Measurements from ENCODE around the gene COL6A5.
"Not testable (repeated sequence)": the region's sequence is repeated elsewhere in the genome, so short reads cannot be mapped to it uniquely, and the experiment has no call there.

DNA sequence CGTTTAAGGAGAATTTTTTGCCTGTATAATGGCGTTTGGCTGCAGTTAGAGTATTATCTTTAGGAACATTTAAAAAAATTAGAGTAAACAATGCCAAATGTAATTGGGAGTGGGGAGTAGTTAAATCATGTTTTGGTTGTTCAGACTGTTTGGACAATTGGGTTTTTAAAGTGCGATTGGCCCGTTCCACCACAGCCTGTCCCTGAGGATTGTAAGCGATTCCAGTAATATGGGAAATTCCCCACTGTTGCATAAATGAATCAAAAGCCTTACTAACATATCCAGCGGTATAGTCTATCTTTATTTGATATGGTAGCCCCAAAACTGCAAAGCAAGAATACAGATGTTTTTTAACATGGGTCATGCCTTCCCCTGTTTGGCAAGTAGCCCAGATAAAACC is 101.4 kb downstream of the COL6A5 start:
- TF ChIP-seq, protein P1, sequence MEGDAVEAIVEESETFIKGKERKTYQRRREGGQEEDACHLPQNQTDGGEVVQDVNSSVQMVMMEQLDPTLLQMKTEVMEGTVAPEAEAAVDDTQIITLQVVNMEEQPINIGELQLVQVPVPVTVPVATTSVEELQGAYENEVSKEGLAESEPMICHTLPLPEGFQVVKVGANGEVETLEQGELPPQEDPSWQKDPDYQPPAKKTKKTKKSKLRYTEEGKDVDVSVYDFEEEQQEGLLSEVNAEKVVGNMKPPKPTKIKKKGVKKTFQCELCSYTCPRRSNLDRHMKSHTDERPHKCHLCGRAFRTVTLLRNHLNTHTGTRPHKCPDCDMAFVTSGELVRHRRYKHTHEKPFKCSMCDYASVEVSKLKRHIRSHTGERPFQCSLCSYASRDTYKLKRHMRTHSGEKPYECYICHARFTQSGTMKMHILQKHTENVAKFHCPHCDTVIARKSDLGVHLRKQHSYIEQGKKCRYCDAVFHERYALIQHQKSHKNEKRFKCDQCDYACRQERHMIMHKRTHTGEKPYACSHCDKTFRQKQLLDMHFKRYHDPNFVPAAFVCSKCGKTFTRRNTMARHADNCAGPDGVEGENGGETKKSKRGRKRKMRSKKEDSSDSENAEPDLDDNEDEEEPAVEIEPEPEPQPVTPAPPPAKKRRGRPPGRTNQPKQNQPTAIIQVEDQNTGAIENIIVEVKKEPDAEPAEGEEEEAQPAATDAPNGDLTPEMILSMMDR (conservative IDR thresholded peaks at IDR 0.05; ENCODE audit: low read depth in 2 of 2) = not testable (repeated sequence)
- not testable (repeated sequence) for TF ChIP-seq POLR2AphosphoS5 (IDR thresholded peaks at IDR 0.05; ENCODE audit: low read depth); EZH2phosphoT487 (IDR thresholded peaks at IDR 0.05; ENCODE audit: unreplicated experiment); NANOG (IDR thresholded peaks at IDR 0.05; ENCODE audit: borderline replicate concordance); EZH2 (IDR thresholded peaks at IDR 0.05; ENCODE audit: low read depth, unreplicated experiment)
